Prostate gland (tissue), 2 donors: Measurements from ENCODE around the gene METTL21A. TPM values are rescaled to one million over a fixed set of nuclear protein-coding genes. Genes with fewer than 3 reads are reported as not detected.

Experiments
- DNase-seq: peaks from one replicate; pipeline ENCODE4 v3.0.0-alpha.2; 2019; ENCODE audit warnings: low spot score
- H3K27ac ChIP-seq, 2 donors: fragments of 200-600 bp; sonication (generic); 2 replicates each; pipeline ENCODE4 v1.5.1; 2017 to 2019
- H3K27me3 ChIP-seq: fragments of 200-600 bp; sonication (generic); replicated peaks from 2 replicates; pipeline ENCODE4 v1.5.1; 2019; ENCODE audit not compliant: insufficient read depth
- H3K36me3 ChIP-seq, 2 donors: fragments of 200-600 bp; sonication (generic); 1 replicate in 1 of 2; 2 replicates in 1 of 2; pipeline versions ENCODE4 v1.5.1 to v1.8.1; 2017 to 2019
- H3K4me1 ChIP-seq: fragments of 200-600 bp; sonication (generic); replicated peaks from 2 replicates; pipeline ENCODE4 v1.5.1; 2019
- H3K4me3 ChIP-seq, 2 donors: fragments of 200-600 bp; sonication (generic); 2 replicates each; pipeline ENCODE4 v1.5.1; 2017 to 2019
- H3K9me3 ChIP-seq: fragments of 200-600 bp; sonication (generic); 2 replicates; pipeline ENCODE4 v1.5.1; 2017
- POLR2A ChIP-seq: fragments of 450-650 bp; IDR thresholded peaks from one replicate; pipeline ENCODE4 v1.6.1; 2016; ENCODE audit warnings: antibody characterized with exemption, mild to moderate bottlenecking
- POLR2AphosphoS5 ChIP-seq: sonication (generic); formaldehyde crosslinking; IDR thresholded peaks from one replicate; pipeline ENCODE4 v1.6.1; 2017; ENCODE audit warnings: antibody characterized with exemption
- WGBS: methylation state at CpG from one replicate; pipeline ENCODE4 v1.1.5; 2018; 5-methylcytosine and 5-hydroxymethylcytosine counted together
- intact Hi-C: fragments of 100-400 bp; cut with DNase I; formaldehyde crosslinking; loops from one replicate; pipeline ENCODE4 v1.14.2; 2022
- total RNA-seq, 2 donors: library from RNA; depleted of rRNA; stranded (reverse); fragments of >200 nt; gene quantifications; one replicate each; pipeline ENCODE4 v1.1.0, GENCODE V29; 2016
- TF ChIP-seq, protein P1 (sequence below), 4 experiments: fragments of 200-600 bp in 2 of 4; fragments of 450-650 bp in 2 of 4; sonication (generic) in 2 of 4; IDR thresholded peaks; 1 replicate in 3 of 4; 2 replicates in 1 of 4; pipeline ENCODE4 v1.5.1; 2016 to 2019; ENCODE audit warnings: antibody characterized with exemption in 4 of 4, mild to moderate bottlenecking in 2 of 4, moderate library complexity in 2 of 4

Gene METTL21A
- 10 to 100 TPM in 1 of 2 donors, 1 to 10 TPM in 1; 5.2 to 15.5 TPM for total RNA-seq

DNA sequence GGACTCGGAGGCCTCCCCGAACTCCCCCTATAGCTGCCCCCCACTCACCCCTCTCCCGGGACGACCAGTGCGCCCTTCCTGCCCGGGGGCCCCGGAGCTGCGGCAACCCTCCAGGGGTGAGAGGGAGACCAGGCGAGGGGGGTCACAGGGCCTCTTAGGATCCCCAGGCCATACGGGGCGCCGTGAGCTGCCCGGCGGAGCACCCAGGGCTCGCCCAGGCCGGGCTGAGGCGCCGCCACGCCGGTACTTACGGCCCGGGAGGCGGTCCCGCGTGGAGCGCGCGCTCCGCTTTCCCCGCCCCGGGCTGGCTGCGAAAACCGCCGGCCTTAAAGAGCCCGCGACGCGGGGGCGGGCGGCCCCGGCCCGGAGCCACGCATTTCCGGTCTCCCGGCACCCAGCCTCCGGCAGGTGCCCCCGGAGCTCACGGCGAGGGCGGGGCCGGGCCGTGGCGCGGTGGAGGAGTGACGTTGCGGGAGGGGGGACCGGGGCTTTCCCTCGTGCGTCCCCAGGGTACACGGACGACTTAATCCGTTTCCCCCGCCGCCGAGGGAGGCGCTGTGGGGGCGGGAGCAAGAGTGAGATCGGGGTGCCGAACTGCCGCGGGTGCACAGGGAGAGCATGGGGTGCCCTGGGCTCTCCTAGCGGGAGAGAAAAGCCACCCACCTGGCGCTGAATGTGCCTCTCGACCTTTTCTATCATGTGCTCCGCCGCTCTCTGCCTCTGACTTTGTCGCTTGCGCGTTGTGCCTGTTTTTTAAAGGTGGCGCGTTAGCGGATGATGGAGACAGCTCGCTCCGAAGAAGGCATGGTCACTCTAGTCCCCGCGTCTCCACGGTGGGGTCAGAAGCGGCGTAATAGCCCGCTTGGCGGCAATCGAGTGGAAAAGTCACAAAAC is at the start of gene METTL21A:
Gene METTL21A (minus strand): TSS at position 381 of the 894 bp plus-strand sequence. CDS start 1,019 bp downstream, outside the sequence.
- H3K4me3 ChIP-seq = peak within 1 kb of the TSS; percentile 84 to 92
- WGBS = under 1% methylated on average over 76 of the region's 92 CpGs
- H3K4me1 ChIP-seq = no peaks in the 10 kb centered on the region
- peak within 1 kb of the TSS; percentile 95 to 96 for H3K27ac ChIP-seq
- TF ChIP-seq POLR2A (peak; percentile 84), POLR2AphosphoS5 (peak; percentile 60)
- TF ChIP-seq, protein P1, sequence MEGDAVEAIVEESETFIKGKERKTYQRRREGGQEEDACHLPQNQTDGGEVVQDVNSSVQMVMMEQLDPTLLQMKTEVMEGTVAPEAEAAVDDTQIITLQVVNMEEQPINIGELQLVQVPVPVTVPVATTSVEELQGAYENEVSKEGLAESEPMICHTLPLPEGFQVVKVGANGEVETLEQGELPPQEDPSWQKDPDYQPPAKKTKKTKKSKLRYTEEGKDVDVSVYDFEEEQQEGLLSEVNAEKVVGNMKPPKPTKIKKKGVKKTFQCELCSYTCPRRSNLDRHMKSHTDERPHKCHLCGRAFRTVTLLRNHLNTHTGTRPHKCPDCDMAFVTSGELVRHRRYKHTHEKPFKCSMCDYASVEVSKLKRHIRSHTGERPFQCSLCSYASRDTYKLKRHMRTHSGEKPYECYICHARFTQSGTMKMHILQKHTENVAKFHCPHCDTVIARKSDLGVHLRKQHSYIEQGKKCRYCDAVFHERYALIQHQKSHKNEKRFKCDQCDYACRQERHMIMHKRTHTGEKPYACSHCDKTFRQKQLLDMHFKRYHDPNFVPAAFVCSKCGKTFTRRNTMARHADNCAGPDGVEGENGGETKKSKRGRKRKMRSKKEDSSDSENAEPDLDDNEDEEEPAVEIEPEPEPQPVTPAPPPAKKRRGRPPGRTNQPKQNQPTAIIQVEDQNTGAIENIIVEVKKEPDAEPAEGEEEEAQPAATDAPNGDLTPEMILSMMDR (IDR thresholded peaks at IDR 0.05) = peak; percentile 7 to 64 (median 31)
- no peaks in the 10 kb centered on the region for H3K36me3 ChIP-seq
- H3K9me3 ChIP-seq = no peaks in the 10 kb centered on the region
- intact Hi-C loops = loop anchor here (1.0 to 10.0 kb wide), 3 partner anchors 87 to 460 kb away; partner anchors contain the start of genes CCNYL1, CREB1 and KLF7
- DNase-seq = peak; percentile 83
- H3K27me3 ChIP-seq = no peaks in the 10 kb centered on the region

- DNase-seq = no peak
- Histone ChIP-seq H3K27me3 (no peaks in the 10 kb centered on the region), H3K27ac (no peak overlapping the region), H3K4me3 (no peak overlapping the region), H3K36me3 (no peaks in the 10 kb centered on the region), H3K9me3 (no peaks in the 10 kb centered on the region), H3K4me1 (no peaks in the 10 kb centered on the region)
- intact Hi-C loops = no loop called here
- TF ChIP-seq POLR2A = no peak
- TF ChIP-seq, protein P1 (IDR thresholded peaks at IDR 0.05) = no peak
- no peak for TF ChIP-seq POLR2AphosphoS5
- WGBS = 72% methylated on average over 2 of the region's 2 CpGs
Observed at GRCh38 chr2:207674826-207675225, 49.6 kb upstream of the METTL21A start.

GRCh38 chr2:207674266-207674774 is 49.1 kb upstream of the METTL21A start:
- no peak for DNase-seq
- no peak for TF ChIP-seq POLR2AphosphoS5
- TF ChIP-seq POLR2A = no peak
- TF ChIP-seq, protein P1 (IDR thresholded peaks at IDR 0.05) = no peak
- intact Hi-C loops = no loop called here
- Histone ChIP-seq H3K27me3 (no peaks in the 10 kb centered on the region), H3K4me1 (no peaks in the 10 kb centered on the region), H3K36me3 (no peaks in the 10 kb centered on the region), H3K27ac (no peak overlapping the region), H3K9me3 (no peaks in the 10 kb centered on the region), H3K4me3 (no peak overlapping the region)

DNA sequence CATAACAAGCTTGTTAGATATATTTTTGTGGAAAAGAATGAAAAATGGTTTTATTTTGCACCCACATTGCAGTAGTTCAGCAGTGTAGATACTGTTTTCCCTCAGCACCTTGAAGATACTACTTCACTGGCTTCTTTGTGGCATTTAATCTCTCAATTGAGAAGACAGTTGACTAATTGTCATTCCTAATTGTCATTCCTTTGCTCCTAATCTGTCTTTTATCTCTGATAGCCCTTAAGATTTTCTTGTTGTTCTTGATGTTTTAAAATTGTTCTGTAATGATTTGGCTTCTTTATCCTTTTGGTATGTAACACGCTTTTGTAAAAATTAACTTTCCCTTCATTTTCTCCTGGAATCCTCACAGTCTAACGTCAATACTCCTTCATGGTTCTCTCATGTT is 48.2 kb upstream of the METTL21A start:
- Histone ChIP-seq H3K4me1 (no peaks in the 10 kb centered on the region), H3K27ac (no peak overlapping the region), H3K4me3 (no peak overlapping the region), H3K36me3 (no peaks in the 10 kb centered on the region), H3K27me3 (no peaks in the 10 kb centered on the region), H3K9me3 (no peaks in the 10 kb centered on the region)
- TF ChIP-seq, protein P1 (IDR thresholded peaks at IDR 0.05) = no peak
- no peak for TF ChIP-seq POLR2A
- TF ChIP-seq POLR2AphosphoS5 = no peak
- intact Hi-C loops = no loop called here
- 49% methylated on average over 2 of the region's 2 CpGs for WGBS
- DNase-seq = no peak
